Stimulated activated CD4-positive, alpha-beta T cell treated with anti-CD3 and anti-CD28 coated beads, Interleukin-1b, Interleukin-23, amount 100 ng/mL, for 4 hours (primary cell): Measurements from ENCODE around the gene ZKSCAN7.
"Not testable (repeated sequence)": the region's sequence is repeated elsewhere in the genome, so short reads cannot be mapped to it uniquely, and the experiment has no call there.

ENCODE experiments used
- DNase-seq, 2 donors: peaks; one replicate each; pipeline ENCODE4 v3.0.0-alpha.2; 2020; ENCODE audit warnings: low read depth in 2 of 2

The ZKSCAN7 gene

DNA sequence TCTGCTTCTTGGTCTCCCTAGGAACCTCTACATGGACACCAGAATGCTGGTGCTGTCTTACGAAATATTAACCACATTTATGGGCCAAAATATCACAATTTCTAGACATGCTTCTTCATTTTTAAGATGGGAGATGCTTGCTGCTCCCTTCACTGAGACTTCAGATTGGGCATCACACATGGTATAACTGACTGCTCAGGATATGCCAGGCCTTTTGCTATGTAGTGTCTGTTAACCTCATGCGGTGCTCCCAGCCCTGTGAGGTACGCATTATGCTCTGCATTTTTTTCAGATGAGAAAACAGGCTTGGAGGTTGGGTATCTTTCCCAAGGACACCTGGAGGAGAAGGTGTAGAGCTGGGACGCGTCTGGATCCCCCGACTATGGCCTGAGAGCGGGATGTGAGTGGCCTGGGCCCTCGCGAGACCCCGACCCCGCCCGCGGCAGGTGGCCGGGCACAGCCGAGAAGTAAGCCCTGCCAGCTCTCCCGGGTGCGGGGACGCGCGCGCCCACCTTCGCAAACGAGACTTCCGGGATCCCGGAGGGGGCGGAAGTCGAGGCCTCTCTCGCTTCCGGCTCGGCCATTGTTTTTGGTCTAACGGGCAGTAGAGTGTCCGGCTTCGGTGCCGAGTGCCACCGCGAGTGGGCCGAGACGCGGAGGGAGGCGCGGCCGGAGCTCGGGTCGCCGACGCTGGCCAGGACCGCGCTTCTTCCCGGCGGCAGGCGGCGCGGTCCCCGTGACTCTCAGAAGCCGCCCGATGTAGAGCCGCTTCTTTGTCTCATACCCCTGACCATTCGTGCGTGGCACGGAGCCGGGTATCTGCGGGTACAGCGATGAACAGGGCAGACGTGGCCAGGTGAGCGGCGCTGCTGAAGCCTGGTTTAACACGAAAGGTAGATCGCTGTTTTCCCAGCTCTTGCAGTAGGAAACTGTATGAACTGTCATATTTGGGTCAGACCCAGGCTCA lies at the start of gene ZKSCAN7:
Gene ZKSCAN7 (plus strand): TSS at position 568 of the 967 bp plus-strand sequence. CDS start 1,855 bp downstream, outside the sequence.
- peak; percentile 18 to 45 for DNase-seq

DNA sequence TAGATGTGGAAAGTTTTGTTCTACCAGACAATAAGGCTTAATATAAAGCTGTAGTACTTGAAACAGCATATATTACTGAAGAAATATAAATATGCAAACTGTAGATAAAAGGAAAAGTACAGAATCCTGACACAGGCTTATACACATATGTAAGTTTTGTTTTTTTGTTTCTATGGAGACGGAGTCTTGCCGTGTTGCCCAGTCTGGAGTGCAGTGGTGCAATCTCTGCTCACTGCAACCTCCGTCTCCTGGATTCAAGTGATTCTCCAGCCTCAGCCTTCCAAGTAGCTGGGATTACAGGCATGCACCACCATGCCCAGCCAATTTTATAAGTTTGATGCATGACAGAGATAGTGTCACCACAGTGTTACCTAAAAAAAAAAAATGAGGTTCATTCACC lies 48.4 kb upstream of the ZKSCAN7 start:
- no peak for DNase-seq

DNA sequence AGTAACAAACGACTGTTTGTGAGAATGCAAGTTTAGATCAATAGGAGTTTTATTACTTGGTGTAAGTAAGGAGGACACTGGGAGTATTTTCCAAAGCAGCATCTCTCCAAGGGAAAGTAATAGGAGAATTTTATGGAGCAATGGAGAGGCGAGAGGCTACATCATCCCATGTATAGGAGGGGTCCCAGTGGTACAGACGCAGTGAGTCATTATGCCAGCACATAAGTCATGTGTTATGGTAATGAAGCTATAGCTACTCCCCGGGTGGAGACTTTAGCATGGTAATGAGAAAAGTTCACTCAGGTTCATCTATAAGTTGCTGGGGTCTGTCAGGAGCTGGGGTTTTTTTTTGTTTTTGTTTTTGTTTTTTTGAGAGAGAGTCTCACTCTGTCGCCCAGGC lies 48.0 kb upstream of the ZKSCAN7 start:
- no peak for DNase-seq

DNA sequence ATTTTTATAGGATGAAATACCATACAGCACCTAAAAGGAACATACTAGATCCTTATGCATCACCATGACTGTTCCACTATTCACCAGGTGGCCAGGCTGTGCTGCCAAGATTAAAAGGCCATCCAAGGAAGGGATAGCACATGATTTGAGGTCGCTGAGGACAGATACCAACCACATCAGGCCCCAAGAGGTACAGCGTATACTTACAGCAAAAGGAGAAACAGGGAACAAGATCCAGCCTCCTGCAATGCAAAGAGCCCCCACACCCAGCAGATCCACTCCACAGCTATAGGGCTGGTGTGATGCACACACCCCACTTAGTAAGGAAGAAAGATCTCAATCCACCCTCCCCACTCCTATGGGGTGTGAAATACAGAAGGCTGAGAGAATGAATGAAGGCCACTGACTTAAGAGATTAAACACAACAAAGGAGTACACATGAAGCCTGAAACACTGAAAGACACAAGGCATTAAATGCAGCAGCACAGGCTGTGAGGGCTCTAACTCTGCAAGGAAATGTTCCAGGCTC lies 45.5 kb upstream of the ZKSCAN7 start:
- DNase-seq, result no peak

DNA sequence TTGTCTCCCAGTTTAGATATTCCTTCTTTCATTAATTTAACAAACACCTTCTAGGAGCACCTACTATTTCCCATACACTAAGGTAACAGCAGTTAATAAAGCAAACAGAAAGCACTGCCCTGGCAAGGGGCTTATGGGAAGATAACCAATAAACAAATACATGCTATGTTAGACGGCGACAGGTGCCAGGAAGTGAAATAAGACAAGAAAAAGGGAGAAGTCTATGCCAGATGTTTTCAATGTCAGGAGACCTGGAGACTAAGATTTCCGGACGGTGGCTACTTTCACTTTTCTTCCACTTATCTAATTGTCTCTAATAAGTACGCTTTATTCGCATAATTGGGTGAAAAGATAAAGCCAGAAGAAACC lies 45.0 kb upstream of the ZKSCAN7 start:
- DNase-seq, result no peak

DNA sequence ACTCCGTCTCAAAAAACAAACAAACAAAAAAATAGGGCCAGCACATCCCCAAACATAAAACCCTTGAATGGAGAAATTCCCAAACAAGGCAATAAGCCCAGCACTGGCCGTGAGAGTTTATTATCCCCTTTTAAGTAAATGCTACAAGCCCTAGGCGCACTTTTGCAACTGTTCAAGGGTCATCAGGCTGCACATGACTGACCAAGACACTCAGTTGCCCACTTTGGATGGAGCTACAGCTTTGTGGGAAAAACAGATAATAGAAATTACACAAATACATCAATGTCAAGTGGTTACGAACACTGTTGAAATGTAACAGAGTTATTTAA lies 43.8 kb upstream of the ZKSCAN7 start:
- no peak for DNase-seq

DNA sequence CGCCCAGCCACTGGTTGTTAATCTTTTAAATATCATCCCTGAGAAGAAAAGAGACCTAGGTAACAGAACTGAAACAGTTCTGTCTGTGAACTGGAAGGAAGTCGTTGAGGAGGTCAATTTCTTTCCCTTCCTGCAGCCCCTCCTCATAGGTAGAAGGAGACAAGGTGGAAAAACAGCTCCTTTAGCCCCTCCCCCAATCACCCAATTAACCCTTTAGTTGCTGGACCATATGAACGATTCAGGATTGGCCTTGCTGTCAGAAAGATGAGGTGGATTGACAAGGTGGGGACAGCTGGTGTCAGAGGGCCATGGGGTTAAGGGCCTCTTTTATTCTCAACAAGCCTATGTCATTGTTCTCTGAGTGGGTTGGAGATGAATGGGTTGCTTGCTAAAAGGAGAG lies 41.5 kb upstream of the ZKSCAN7 start:
- no peak for DNase-seq

DNA sequence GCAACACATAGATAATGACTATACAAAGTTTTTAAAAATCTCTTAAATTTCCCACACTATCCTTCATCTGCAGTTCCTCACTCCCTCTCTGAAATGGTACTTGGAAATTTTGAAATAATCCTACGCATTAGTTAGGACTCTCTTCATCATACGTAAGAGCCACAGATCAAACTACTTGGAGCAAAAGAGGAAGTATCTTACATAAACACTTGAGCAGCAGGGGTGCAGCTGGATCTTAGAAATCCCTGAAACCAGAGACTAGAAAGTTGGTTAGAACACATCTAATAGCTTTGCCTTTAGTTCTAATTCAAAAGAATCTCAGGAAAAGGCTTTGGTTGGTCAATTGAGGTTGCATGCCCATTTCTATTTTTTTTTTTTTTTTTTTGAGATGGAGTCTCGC lies 38.8 kb upstream of the ZKSCAN7 start:
- no peak for DNase-seq

DNA sequence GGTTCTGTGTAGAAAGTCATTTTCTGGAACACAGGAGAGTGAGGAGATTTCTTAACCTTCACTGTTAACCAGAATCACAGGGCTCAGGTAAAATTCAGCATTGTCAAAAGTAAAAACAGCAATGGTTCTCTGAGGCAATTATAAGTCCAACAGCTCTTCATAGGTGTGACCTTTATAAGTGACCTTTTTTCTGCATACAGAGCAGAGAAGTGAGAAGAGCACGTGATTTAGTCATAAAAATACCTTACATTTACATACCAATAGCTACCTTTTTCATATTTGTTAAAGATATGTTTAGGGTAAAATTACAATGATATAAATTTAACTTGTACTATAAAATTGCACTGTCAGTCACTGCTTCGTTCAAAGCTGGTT lies 36.2 kb upstream of the ZKSCAN7 start:
- DNase-seq, result no peak

DNA sequence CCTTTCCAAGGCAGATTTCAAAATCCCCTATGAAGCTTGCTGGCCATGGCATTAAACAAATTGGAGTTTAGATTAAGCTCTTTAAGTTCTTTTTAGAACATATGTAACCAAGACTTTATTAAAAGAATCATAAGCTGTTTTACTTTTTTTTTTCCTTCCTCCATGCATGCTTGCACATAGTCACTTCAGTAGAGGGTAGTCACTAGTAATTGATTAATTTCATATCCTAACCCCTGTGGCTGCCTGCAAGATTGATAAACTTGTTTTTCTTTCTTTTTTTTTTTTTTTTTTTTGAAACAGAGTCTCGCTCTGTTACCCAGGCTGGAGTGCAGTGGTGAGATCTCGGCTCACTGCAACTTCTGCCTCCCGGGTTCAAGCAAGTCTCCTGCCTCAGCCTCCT lies 33.3 kb upstream of the ZKSCAN7 start:
- no peak for DNase-seq

DNA sequence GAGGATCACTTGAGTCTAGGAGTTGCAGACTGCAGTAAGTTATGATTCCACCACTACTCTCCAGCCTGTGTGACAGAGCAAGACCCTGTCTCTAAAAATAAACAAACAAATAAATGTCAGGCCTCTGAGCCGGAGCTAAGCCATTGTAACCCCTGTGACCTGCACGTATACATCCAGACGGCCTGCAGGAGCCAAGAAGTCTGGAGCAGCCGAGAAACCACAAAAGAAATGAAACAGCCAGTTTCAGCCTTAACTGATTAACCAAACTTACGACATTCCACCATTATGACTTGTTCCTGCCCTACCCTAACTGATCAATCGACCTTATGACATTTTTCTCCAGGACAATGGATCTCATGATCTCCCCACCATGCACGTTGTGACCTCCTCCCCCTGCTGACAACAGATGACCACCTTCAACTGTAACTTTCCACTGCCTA lies 32.5 kb upstream of the ZKSCAN7 start:
- DNase-seq, result no peak

DNA sequence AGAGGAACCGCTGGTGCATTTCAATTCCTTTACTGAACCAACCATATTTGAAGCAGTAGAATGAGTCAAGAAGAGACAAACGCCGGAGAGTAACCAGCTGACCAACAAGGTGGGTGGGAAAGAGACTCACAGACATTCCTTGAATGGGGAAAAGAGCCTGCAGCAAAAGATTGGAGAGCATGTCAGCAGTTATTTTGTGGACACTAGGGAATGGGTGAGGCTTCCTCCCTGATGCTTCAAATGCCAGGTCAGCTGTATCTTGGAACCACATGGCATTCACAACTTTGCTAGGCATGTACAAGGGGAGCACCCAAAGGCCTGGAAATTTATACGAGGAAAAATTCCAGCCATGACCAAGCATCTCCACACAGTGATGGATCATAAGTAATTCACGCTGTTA lies 29.9 kb upstream of the ZKSCAN7 start:
- DNase-seq, result no peak

DNA sequence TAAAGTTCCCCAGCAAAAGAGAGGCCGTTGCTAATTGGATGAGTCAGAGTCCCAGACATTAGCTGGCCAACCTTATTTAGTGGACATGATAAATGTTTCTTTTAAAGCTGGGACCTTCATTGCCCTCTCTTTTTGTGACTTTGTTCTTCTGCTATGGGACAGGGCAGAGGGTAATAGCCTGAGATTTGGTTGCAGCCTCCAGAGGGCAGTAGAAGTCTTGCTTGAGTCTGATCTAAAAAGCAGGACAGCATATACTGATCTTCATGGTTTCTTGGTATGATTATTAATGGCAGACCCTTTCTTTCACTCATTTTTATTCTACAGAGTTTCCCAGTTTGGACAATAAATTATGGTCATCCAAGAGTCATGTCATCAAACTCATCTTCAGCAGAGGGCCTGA lies 25.1 kb upstream of the ZKSCAN7 start:
- DNase-seq, result no peak

DNA sequence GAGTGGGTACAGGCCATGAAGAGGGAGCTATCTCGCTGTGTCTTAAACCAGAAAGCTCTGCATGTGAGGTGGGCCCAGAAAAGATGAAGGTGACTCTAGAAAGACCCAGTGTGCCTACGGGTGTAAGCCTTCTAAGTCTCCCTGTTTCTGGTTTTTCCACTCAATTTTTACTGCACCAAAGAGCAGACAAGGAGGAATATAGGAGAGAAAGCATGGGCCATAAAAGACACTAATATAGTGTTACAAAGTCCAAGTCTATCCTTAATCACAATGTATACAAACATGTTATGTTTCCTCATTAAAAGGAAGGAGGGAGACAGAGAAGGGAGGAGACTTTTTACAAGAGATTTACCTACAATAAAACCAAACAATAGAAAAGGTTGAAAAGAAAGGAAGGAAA lies 24.1 kb upstream of the ZKSCAN7 start:
- DNase-seq, result no peak

DNA sequence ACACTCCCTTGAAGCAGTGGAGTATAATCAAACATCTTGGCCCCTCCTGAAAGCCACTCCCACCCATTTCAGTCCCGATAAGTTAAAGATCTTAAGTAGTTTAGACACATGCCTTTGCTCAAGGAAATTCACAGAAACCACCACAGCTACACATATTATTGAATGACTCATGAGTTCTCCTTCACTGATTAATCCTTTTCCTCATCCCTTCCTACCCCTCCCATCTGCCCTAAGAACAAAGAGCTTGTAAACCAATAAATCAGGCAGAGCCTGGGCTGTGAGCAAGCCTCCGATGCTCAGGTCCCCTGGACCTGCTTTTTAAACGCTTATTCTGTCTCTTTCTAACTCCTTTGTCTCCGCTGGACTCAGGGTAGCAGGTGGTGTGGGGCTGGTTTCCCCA lies 20.3 kb upstream of the ZKSCAN7 start:
- DNase-seq, result not testable (repeated sequence)

DNA sequence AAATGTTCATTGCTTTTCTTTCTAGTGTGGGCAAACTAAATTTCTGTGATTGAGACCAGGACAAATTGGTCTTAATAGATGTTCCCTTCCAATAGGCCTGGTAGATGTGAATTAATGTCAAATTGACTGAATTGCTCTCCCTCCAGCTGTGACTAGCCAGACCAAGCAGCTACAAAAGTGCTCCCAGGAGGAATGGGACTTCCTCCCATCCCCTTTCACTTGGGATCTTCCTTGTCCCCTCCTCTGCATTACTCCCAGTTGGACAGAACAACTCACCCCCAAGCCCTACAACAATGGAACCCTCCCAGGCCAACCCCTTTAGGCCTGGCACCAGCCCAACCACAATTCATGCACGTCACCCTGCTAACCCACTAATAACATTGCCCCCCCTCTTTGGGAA lies 19.6 kb upstream of the ZKSCAN7 start:
- DNase-seq, result no peak

DNA sequence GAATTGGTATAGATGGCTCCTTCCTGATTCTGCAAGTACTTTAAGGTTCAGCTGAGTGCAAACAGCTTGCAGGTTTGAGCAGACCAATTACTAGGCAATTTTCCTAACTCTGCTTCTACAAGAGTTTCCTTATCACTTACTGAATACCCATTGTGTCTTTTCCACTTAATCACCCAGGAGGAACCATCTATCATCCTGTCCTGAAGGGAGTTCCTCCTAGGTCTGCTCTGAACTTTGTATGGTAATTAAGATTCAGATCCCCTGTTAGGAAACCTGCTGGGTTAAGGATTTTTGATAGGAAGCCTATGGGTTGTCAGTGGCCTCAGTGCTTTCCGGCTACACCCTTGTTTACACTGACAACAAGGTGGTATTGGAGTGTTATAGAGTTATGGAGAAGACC lies 10.2 kb upstream of the ZKSCAN7 start:
- not testable (repeated sequence) for DNase-seq

DNA sequence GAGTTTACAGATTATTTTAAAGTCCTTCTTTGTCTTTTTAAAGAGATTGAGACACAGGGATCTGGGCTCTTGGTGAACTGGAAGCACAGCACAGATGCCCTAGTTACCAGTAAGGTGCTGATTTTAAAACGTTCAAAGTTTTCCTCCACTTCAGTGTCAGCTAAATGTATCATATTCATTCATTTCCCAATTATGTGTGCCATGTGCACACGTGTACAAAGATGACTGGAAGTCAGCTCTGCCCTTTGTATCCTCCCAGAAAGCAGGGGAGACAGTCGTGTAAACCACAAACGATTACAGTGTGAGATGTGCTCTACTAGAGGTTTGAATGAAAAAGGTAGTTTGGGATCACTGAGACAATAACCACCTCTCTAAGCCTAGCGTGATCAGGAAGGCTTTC lies 730 bp downstream of the ZKSCAN7 start:
- DNase-seq, result no peak

DNA sequence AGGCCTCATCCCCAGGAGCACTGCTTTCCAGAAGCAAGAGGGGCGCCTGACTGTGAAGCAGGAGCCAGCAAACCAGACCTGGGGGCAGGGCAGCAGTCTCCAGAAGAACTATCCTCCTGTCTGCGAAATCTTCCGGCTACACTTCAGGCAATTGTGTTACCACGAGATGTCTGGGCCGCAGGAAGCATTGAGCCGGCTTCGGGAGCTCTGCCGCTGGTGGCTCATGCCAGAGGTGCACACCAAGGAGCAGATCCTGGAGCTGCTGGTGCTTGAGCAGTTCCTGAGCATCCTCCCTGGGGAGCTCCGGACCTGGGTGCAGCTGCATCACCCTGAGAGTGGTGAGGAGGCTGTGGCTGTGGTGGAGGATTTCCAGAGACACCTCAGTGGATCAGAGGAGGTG lies 2.1 kb downstream of the ZKSCAN7 start:
- no peak for DNase-seq

DNA sequence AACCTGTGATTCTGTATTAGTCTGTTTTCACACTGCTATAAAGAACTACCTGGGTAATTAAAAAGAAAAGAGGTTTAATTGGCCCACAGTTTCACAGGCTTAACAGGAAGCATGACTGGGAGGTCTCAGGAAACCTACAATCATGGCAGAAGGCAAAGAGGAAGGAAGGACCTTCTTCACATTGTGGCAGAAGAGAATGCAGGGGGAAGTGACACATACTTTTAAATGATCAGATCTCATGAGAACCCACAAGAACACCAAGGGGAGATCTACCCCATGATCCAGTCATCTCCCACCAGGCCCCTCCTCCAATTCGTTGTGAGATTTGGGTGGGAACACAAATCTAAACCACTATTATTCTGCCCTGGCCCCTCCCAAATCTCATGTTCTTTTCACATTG lies 6.1 kb downstream of the ZKSCAN7 start:
- DNase-seq, result no peak

DNA sequence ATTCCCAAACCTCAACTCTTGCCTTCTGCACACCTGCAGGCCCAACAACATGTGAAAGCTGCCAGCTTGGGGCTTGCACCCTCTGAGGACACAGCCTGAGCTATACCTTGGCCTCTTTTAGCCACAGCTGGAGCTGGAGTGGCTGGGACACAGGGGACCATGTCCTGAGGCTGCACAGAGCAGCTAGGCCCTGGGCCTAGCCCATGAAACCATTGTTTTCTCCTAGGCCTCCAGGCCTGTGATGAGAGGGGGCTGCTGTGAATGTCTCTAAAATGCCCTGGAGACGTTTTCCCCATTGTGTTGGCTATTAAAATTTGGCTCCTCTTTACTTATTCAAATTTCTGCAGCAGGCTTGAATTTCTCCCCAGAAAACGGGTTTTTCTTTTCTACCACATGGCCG lies 7.2 kb downstream of the ZKSCAN7 start:
- DNase-seq, result no peak

DNA sequence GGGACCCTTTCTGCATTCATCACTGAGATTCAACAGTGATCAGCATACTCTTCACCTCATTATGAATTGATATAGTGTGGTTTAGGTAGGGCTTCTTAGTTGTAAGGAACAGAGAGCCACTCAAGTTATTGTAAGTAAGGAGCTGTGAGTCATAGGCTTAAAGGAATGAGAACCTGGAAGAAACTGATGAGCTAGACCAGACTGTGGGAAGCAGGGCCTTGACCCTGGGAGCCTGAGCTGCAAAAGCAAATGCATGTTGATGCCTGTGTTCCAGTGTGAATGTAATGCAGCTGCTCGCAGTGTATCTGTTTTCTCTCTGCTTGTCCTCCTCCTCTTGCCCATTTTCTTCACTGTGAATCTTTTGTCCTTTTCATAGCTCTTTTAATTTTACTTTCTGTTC lies 13.6 kb downstream of the ZKSCAN7 start:
- no peak for DNase-seq

DNA sequence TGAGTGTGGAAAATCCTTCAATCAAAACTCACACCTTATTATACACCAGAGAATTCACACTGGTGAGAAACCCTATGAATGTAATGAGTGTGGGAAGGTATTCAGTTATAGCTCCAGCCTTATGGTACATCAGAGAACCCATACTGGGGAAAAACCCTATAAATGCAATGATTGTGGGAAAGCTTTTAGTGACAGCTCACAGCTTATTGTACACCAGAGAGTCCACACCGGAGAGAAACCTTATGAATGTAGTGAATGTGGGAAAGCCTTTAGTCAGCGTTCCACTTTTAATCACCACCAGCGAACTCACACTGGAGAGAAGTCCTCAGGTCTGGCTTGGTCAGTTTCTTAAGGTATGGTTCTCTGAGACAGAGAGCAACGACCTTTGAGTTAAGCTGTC lies 16.0 kb downstream of the ZKSCAN7 start:
- DNase-seq, result no peak

DNA sequence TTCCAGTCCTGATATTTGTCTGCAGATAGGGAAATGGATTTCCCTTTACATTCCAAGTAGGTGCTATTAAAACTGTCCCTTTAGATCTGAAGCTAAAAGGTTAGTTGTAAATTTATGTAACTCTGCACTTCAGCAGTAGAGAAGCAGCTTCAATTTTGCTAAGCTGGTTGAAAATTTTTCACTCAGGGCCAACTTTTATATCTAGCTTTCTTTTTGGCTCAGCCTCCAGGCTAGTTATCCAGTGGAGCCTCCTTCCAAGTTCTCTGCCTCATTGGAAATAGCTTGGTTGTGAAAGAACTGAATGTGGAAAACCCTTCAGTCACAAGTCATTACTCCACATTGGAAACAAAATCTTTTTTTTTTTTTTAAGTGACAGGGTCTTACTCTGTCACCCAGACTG lies 21.6 kb downstream of the ZKSCAN7 start:
- no peak for DNase-seq
